ENCODE data around the gene LMO7.
"Not testable (repeated sequence)": the region's sequence is repeated elsewhere in the genome, so short reads cannot be mapped to it uniquely, and the experiment has no call there.

The LMO7 gene

GRCh38 chr13:75771818-75772217, 135.7 kb downstream of the LMO7 start:
- DNase-seq (ENCODE audit: low read depth), result no peak

DNA sequence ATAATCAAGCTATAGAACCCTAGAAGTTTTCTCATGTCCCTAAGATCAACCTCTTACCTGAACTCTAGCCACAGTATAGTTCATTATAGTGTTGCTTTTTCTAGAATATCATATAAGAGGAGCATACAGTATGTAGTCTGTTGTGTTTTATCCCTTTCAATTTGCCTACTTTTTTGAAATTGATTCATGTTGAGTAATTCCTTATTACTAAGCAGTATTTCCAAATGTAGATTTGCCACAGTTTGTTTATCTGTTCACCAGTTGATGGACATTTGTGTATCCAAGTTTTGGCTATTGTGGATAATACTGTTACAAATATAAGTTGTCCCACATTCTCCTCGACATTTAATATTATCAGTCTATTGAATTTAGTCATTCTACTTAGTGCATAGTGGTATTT, 138.0 kb downstream of the LMO7 start:
- DNase-seq (ENCODE audit: low read depth), result no peak

GRCh38 chr13:75776550-75776949, 140.4 kb downstream of the LMO7 start:
- DNase-seq (ENCODE audit: low read depth), result no peak

- DNase-seq (ENCODE audit: low read depth), result no peak
These were observed 143.3 kb downstream of the LMO7 start for GRCh38 chr13:75779393-75779792.

GRCh38 chr13:75780103-75780502, 144.0 kb downstream of the LMO7 start:
- DNase-seq (ENCODE audit: low read depth), result not testable (repeated sequence)

- no peak for DNase-seq (ENCODE audit: low read depth)
These were observed 146.9 kb downstream of the LMO7 start for GRCh38 chr13:75782985-75783384.

DNA sequence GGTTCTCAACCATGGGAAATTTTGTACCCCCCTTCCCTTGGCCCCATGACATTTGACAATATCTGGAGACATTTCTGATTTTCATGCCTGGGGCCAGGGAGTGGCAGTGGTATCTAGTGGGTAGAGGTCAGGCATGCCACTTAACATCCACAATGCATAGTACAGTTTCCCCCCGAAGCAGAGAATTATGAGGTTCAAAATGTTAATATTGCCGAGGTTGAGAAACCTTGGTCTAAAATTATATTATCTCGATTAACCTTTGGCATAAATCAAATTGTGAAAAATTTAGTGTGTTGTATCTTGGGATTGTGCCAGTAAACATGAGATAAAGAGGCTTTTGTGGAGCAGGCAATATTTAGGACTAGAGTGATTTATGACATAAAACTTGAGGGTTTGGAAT, 147.9 kb downstream of the LMO7 start:
- no peak for DNase-seq (ENCODE audit: low read depth)

DNA sequence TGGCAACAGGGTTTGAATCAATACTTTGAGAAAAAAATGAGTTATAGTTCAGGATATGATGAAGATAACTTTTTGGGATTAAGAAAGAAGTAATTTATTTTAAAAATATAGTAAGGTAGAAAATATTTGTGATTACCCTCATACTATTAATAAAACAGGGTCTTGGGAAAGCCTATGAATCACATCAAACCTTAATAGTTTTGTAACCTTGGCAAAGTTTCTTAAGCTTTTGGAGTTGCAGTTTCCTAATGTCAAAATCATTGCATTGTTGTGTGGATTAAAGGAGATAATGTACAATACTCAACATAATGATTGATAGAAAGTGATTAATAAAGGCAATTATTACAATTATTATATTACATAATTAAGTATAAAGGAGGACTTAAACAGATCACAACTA, 149.0 kb downstream of the LMO7 start:
- DNase-seq (ENCODE audit: low read depth), result no peak

DNA sequence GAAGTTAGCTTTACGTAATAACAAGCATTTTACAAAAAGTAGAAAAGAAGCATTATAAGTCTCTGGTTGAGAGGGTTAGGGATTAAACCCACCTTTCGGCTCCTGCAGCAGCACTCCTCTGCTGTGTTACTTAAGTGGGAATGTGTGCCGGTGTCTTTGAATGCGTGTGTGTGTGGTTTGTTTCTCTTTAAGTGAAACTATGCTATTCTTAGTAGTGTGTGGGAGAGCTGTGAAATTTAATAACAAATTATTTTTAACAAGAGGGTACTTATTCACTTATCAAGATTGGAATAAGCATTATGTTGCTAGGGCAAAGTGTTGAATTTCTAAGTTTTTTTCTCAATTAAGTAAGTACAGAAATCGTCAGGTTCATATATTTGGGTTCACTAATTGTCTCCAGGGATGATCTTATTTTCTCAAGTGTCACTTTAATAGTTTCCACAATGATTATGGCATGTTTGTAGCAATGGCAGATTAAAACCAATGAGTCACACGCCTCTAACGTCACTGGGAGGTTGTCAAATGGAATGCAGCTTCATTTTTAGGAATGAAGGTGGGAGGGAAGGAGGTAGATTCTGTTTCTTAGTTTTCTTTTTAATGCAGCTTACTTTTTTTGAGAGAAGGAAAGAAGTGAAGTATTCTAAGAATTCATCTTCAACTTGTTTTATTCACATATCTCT, 151.3 kb downstream of the LMO7 start:
- DNase-seq (ENCODE audit: low read depth), result no peak

- DNase-seq (ENCODE audit: low read depth), result no peak
These were observed 152.4 kb downstream of the LMO7 start for GRCh38 chr13:75788481-75788981.

DNA sequence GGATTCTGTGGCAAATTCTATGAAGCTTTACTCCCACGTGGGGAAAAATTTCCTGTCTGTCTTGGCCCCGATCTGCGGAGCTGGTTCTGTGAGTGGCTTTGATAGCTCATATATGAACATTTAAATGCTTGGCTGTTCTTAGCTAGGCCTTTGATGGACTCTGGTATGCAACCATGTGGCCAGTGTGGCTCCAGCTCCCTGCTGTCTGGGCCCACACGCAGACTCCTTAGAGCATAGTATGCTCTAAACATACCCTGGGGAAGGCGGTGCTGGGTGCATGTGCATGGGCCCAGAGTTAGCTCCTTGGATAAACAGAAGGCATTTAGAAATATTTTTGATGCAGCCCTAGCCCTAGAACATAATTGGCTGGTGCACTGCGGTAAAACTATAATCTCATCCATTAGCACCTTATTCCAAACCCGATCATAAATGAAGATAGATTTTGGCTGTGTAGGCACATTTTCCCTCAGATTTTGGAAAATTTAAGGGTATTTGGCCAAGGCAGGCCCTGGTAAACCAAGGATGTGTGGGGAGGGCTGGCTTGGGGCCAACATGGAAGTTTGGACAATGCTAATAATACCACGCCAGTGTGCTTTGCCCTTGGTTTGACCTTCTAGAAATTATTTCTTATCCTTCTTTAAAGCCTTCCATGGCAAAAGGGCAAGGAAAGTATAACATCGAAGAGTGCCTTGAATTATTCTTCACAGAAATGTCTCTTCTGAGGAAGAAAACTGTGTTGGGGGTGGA, 153.5 kb downstream of the LMO7 start:
- no peak for DNase-seq (ENCODE audit: low read depth)

DNA sequence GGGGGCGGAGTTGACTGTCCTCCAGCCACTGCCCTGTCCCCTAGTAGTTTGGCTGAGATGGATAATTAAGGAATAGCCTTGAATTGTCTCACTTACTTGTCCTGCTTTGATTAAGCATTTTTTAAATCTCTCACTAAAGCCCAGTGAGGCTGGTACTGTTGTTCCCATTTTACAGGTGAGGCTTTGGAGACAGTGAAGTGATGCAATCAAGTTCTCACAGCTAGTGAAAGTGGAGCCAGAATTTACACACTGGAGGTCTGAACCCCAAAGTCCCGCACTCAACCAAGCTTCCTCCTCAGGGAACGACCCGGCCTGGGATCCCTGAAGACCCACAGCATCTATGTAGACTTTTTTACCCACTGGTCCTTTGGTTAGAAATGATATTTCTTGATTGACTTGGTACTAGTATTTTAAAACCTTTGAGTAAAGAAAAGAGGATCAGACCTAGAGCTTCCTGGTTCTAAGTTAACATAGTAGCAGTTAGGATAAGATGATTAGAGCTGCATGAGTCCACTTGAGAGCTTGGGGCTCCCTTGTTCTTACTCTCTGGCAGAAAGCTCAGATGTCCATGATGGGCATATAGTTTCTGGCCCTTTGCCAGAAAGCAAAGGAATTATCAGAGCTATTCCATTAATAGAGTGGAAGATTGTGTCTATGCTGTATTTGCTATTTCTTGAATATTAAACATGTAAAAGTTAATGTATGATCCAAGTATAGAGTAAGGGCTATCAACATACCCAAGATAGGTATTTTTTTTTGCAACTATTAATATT, 154.3 kb downstream of the LMO7 start:
- DNase-seq (ENCODE audit: low read depth), result no peak

GRCh38 chr13:75792526-75793187, 156.5 kb downstream of the LMO7 start:
- no peak for DNase-seq (ENCODE audit: low read depth)

DNA sequence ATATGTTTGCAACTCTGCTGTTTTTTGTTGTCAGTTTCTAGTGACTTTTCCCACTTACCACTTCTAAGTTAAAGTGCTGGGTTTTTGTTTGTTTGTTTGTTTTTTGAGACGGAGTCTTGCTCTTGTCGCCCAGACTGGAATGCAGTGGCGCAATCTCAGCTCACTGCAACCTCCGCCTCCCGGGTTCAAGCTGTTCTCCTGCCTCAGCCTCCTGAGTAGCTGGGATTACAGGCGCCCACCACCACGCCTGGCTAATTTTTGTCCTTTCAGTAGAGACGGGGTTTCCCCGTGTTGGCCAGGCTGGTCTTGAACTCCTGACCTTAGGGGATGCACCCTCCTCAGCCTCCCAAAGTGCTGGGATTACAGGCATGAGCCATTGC, 157.0 kb downstream of the LMO7 start:
- DNase-seq (ENCODE audit: low read depth), result not testable (repeated sequence)

DNA sequence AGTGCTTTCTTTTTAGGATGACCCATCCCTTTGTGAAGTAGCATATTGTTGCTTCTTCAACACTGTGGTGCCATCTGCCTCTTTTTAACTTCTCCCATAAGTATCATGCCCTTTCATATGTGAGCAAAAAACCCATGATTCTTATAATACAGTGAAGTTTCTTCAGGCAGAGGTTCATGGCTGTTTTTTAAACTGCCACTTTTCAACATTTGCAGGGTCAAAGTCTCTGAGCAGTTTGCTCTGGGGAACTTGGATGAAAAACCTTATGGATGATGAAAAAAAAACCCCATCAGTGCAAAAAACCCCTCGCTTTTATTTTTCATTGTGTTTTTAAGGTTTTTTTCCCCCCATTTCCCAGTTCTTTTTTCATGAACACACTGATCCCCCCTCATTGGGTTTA, 158.5 kb downstream of the LMO7 start:
- no peak for DNase-seq (ENCODE audit: low read depth)

- no peak for DNase-seq (ENCODE audit: low read depth)
These were observed 159.1 kb downstream of the LMO7 start for GRCh38 chr13:75795274-75795673.

DNA sequence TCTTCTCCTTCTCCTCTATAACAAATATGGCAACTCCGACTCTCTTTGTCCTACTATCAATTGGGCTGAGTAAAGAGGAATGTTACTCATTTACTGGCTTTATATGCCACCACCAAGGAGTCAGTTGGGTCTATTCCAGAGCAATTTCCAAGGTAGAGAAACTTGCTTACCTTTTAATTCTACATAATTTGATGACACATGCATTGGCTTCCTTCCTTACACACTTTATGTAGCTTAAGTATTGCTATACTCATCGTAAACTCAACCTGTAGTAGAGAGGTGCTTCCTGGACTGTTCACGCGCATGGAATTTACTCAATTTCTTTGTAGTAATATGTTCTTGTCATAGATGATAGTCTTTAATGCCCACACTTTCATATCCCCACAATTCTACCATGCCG, 160.7 kb downstream of the LMO7 start:
- no peak for DNase-seq (ENCODE audit: low read depth)

- DNase-seq (ENCODE audit: low read depth), result no peak
These were observed 161.1 kb downstream of the LMO7 start for GRCh38 chr13:75797239-75797638.

DNA sequence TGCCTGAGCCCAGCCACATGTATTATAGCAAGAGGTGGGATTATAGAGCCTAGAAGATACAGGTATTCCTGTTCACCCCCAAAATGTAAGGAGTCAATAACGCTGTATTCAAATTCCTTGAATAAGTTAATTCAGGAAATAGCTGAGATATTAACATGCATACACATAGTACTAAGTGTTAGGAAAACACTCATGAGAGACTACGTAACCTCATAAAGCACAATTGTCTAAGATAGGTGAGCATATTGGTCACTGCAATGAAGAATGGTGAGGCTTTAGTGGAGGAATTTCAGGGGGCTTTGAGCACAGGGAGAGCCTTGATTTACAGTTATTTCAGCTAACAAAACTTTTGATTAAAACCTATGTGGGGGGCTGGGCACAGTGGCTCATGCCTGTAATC, 161.6 kb downstream of the LMO7 start:
- DNase-seq (ENCODE audit: low read depth), result no peak

- DNase-seq (ENCODE audit: low read depth), result no peak
These were observed 162.5 kb downstream of the LMO7 start for GRCh38 chr13:75798353-75799255.

GRCh38 chr13:75800545-75800944, 164.4 kb downstream of the LMO7 start:
- no peak for DNase-seq (ENCODE audit: low read depth)
